Epithelial cell of esophagus (primary cell): ENCODE data around the gene YPEL1.
"Not testable (repeated sequence)": the region's sequence is repeated elsewhere in the genome, so short reads cannot be mapped to it uniquely, and the experiment has no call there.

Source experiments
- DNase-seq: peaks from one replicate; pipeline ENCODE4 v3.0.0; 2010; ENCODE audit warnings: low read depth
- H3K4me3 ChIP-seq: 2 replicates; pipeline ENCODE4 v1.5.1; 2011; ENCODE audit warnings: mild to moderate bottlenecking, low read length, control low read depth
- TF ChIP-seq, protein P1 (sequence below): IDR thresholded peaks from 2 replicates; pipeline ENCODE4 v1.5.1; 2011; ENCODE audit warnings: low read depth, mild to moderate bottlenecking, low read length, control low read depth, inconsistent platforms; ENCODE audit not compliant: insufficient read depth; ENCODE audit errors: missing control alignments

The YPEL1 gene

DNA sequence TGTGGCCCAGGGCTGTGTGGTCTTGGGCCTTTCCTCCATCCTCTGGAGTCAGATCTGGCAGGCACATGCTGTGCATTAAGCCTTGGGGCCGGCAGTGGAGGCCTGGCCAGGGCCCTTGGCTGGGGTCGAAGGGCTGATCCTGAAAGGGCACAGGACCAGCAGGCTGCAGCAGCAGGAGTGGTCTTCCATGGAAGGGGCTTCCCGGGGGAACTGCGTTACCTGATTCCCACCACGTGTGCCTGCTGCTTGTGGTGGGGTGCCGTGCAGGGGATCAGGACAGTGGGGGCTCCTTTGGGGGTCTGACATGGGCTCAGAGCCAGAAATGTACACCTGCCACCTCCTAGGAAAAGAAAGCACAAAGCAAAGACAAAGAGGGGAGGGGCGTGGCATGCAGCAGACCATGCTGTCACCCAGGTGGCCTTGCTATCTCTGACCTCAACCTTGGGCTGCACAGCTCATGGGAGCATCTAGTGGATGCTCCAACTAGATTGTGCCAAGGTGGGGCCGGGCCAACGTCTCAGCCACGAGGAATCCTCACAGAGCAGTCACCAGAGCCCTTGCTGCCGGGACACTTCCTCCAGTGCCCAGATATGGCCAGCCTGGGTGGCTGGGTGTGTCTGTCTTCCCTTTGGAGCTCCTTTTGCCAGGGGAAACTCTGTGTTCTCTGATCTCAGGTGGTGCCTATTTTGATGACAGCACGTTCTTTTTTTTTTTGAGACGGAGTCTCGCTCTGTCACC lies 17.9 kb upstream of the YPEL1 start:
- no peak overlapping the region for H3K4me3 ChIP-seq
- TF ChIP-seq, protein P1, sequence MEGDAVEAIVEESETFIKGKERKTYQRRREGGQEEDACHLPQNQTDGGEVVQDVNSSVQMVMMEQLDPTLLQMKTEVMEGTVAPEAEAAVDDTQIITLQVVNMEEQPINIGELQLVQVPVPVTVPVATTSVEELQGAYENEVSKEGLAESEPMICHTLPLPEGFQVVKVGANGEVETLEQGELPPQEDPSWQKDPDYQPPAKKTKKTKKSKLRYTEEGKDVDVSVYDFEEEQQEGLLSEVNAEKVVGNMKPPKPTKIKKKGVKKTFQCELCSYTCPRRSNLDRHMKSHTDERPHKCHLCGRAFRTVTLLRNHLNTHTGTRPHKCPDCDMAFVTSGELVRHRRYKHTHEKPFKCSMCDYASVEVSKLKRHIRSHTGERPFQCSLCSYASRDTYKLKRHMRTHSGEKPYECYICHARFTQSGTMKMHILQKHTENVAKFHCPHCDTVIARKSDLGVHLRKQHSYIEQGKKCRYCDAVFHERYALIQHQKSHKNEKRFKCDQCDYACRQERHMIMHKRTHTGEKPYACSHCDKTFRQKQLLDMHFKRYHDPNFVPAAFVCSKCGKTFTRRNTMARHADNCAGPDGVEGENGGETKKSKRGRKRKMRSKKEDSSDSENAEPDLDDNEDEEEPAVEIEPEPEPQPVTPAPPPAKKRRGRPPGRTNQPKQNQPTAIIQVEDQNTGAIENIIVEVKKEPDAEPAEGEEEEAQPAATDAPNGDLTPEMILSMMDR = no peak
- no peak for DNase-seq

DNA sequence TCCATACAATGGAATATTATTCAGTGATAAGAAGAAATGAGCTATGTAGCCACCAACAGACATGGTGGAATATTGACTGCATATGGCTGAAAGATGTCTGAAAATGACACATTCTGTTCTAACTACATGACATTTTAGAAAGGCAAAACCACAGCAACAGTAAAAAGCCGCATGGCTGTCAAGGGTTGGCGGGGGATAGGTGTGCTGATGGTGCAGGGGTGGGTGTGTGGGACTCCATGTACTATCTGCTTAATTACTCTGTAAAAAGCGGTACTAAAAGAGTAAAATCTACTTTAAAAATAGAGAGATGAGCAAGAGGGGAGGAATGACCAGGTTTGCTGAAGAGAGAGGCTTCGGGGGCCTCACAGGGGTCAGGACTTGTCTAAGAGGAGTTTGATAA lies 16.7 kb upstream of the YPEL1 start:
- DNase-seq = no peak
- H3K4me3 ChIP-seq = no peak overlapping the region
- TF ChIP-seq, protein P1 = no peak

DNA sequence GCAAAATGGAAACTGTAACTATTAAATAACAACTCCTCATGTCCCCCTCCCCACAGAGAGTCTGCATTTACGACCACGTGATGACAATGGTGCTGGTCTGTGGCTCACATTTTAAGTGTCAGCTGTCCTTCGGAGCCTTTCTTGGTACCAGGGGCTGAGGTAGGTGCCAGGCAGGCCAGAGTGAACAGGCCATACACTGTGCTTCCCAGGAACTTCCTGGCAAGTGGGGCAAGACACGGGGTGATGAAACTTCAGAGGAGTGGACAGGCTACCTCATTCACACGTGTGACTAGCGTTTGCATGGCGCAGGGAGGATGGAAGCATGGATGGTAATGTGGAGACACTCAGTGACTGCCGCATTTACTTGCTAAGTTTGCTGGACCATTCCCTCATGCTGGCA lies 10.4 kb upstream of the YPEL1 start:
- TF ChIP-seq, protein P1 = no peak
- H3K4me3 ChIP-seq = no peak overlapping the region
- no peak for DNase-seq

DNA sequence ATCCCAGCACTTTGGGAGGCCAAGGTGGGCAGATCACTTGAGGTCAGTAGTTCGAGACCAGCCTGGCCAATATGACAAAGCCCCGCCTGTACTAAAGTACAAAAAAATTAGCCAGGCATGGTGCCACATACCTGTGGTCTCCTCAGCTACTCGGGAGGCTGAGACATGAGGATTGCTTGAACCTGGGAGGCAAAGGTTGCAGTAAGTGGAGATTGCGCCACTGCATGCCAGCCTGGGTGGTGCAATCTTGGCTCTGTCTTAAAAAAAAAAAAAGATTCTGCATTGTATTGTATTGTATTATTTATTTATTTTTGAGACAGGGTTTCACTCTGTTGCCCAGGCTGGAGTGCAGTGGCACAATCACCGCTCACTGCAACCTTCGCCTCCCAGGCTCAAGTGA lies 9.3 kb upstream of the YPEL1 start:
- H3K4me3 ChIP-seq, DNase-seq: not testable (repeated sequence)

DNA sequence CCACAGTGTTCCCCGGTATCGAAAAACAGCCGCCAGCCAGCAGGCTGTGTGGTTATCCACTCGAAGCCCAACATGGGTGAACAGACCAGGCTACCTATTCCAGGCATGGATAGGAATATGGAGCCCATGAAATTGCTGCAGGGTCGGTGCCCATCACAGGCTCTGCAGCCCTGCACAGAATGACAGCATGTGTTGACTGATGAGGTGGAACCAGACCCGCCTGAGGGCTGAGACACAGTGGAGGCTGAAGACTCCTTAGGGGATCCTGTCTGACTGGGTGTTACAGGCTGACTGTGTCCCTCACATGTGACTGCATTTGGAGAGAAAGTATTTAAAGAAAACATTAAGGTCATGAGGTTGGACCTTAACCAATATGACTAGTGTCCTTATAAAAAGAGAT lies 6.2 kb upstream of the YPEL1 start:
- no peak overlapping the region for H3K4me3 ChIP-seq
- TF ChIP-seq, protein P1 = no peak
- DNase-seq = no peak

DNA sequence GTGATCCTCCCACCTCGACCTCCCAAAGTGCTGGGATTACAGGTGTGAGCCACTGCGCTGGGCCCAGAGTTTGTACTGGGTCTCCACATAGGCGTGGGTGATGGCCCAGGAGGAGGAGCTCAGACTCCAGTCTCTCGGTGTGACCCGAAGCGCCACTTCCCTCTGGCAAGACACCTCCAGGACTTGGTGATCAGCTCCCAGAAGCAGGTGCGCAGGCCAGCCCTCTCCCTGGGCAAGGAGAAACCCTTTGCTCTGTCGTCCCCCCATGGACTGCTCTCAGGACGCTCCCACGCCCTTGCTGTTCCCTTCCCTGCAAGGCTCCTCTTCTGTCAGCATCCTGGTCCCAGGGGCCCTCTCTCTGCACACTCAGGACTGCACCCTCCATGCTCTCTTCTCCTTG lies 5.5 kb upstream of the YPEL1 start:
- no peak overlapping the region for H3K4me3 ChIP-seq
- TF ChIP-seq, protein P1 = no peak

DNA sequence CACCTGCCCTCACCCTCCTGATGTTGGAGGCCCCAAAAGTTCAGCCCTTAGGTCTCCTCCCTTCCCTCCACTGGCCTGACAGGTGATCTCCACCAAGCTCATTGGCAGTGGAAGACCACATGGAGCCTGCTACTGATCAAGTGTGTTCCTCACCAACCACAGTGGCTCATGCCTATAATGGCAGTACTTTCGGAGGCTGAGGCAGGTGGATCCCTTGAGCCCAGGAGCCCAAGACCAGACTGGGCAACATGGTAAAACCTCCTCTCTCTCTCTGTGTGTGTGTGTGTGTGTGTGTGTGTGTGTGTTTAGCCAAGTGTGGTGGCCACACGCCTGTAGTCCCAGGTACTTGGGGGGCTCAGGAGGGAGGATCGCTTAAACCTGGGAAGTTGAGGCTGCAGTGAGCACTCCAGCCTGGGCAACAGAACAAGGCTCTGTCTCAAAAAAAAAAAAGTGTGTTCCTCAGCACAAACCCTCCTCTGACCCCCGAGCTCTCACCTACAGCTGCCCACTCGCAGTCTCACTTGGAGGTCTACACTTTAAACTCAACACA lies 4.3 kb upstream of the YPEL1 start:
- TF ChIP-seq, protein P1 = no peak
- H3K4me3 ChIP-seq = no peak overlapping the region
- DNase-seq = no peak

More for the DNA sequence above, 5.5 kb upstream of the YPEL1 start:
- no peak for DNase-seq
